GM08714 (cell line): ENCODE data around the gene A1CF.
"Not testable (repeated sequence)": the region's sequence is repeated elsewhere in the genome, so short reads cannot be mapped to it uniquely, and the experiment has no call there.

Experiments
- H3K4me3 ChIP-seq: fragments of 200-500 bp; sonication (Bioruptor generic); 2 replicates; pipeline ENCODE4 v1.5.1; 2014; ENCODE audit warnings: mild to moderate bottlenecking, low read length, inconsistent platforms
- ZNF274 ChIP-seq: IDR thresholded peaks from 2 replicates; pipeline ENCODE4 v1.6.1; 2012; ENCODE audit warnings: mild to moderate bottlenecking, low read depth, low read length

A1CF gene

DNA sequence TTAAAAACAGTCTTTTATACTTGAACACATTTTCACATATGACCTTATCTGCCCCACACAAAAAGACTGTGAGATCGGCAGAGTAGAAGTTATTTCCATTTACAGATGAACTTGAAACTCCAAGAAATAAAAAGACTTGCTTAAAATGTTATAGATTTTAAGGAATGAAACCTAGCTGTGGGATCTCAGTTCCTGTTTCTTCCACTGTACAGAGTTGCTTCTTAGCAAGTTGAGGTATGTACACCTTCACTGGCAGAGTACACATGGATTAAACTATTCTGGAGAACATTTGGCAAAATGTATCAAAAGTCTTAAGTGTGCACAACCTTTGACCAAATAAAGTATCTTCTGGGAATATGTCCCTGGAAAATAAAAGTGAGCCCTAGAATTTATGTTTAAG, 48.3 kb downstream of the A1CF start:
- H3K4me3 ChIP-seq: no peak overlapping the region
- TF ChIP-seq ZNF274: no peak

GRCh38 chr10:50832171-50832751, 53.2 kb downstream of the A1CF start:
- TF ChIP-seq ZNF274: no peak
- no peak overlapping the region for H3K4me3 ChIP-seq

GRCh38 chr10:50830066-50830465, 55.4 kb downstream of the A1CF start:
- H3K4me3 ChIP-seq: no peak overlapping the region
- TF ChIP-seq ZNF274: no peak

- no peak for TF ChIP-seq ZNF274
- H3K4me3 ChIP-seq: no peak overlapping the region
Measured at GRCh38 chr10:50824782-50825181, 60.6 kb downstream of the A1CF start.

DNA sequence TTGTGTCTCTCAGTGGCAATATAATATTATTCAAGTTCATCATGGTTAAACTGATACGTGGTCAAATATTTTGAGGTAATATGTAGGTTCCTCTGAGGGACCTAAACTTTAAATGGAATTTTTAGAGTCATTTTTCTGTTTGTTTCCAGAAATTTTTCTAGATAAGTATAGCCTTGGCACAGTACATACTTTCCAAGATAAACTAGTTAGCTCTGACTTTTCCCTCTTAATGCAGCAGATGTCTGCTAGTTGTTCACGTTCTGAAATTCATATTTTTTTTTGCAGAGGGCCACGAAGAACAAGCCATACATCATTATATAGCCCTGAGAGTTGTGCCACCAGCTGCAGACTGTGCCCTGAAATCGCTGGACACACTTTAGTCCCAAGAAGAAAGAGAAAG, 61.6 kb downstream of the A1CF start:
- no peak for TF ChIP-seq ZNF274
- no peak overlapping the region for H3K4me3 ChIP-seq

GRCh38 chr10:50809596-50809995, 75.8 kb downstream of the A1CF start:
- TF ChIP-seq ZNF274: no peak
- H3K4me3 ChIP-seq: no peak overlapping the region

DNA sequence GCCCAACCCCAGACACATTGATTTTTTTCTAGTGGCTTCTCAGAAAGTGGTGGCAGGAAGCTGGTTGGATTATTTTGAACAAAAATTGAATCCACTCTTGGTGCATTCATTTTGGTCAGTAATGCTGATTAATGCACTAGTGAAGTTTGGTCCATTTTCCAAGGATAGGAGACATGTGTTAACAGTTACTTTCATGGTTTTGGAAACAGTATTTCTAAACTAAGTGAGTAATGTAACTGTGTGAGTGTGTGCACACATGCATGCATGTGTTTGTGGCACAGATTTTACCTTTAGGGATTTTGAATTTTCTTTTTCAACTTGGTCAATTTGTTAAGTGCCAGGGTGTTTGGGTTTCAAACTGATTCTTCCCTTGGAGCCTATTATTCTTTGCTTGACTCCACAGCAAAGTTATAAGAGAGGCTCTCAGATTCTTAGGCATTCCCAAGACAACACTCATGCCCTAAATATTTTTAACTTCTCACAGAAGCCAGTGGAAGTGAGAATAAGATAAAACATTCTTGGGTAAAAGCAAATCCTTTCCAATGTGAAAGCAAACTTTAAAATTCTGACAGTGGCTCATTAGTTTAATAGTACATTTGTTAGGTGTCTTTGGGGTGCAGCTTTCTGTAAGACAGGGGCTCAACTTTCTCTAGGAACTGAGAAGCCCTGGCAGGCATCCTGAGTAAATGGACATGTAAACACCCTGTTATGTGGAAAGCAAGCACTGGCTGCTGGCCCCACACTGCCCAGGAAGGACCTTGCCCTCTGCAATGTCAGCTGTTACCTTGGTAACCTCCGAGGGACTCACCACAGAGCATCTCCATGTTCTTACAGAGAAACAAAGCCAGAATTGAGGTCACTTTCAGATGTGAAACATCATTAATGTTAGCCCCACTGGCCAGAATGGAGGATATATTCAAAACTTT, 77.3 kb downstream of the A1CF start:
- no peak for TF ChIP-seq ZNF274
- no peak overlapping the region for H3K4me3 ChIP-seq

DNA sequence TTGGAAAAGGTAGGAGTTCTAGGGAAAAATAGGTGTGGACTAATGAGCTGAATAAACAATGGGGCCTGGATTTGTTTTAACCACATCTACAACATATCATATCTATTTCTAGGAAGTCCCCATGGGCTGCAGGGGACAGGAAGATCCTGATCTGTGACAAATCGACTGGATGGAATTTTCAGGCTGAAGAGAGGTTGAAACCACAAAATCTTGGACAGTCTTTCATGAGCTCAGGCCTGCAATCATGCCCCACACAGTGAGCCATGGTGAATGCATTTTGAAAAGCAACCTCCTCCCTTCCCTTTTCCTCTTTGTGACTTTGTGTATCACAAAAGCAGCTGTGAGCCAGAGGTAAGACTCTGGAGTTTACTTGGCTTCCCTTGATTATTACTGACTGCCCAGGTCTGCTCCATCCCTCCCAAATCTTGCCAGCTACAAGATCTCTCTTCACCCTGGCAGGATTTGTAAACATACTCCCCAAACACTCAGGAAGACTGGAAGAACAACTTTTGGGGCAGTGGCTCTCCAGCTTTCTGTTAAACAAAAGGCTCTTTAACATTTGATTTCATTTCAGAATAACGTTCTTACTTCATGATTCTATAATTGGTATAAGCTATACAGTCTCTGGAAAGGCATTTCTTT, 79.3 kb downstream of the A1CF start:
- no peak for TF ChIP-seq ZNF274

GRCh38 chr10:50799595-50799994, 85.8 kb downstream of the A1CF start:
- TF ChIP-seq ZNF274: no peak

More for the DNA sequence above, 79.3 kb downstream of the A1CF start:
- no peak overlapping the region for H3K4me3 ChIP-seq

GRCh38 chr10:50798297-50798696, 87.1 kb downstream of the A1CF start:
- H3K4me3 ChIP-seq: no peak overlapping the region
- no peak for TF ChIP-seq ZNF274

More at GRCh38 chr10:50799595-50799994, 85.8 kb downstream of the A1CF start:
- no peak overlapping the region for H3K4me3 ChIP-seq

GRCh38 chr10:50796693-50797092, 88.7 kb downstream of the A1CF start:
- TF ChIP-seq ZNF274: no peak
- no peak overlapping the region for H3K4me3 ChIP-seq

- no peak overlapping the region for H3K4me3 ChIP-seq
- TF ChIP-seq ZNF274: no peak
Measured at GRCh38 chr10:50794490-50794889, 90.9 kb downstream of the A1CF start.

DNA sequence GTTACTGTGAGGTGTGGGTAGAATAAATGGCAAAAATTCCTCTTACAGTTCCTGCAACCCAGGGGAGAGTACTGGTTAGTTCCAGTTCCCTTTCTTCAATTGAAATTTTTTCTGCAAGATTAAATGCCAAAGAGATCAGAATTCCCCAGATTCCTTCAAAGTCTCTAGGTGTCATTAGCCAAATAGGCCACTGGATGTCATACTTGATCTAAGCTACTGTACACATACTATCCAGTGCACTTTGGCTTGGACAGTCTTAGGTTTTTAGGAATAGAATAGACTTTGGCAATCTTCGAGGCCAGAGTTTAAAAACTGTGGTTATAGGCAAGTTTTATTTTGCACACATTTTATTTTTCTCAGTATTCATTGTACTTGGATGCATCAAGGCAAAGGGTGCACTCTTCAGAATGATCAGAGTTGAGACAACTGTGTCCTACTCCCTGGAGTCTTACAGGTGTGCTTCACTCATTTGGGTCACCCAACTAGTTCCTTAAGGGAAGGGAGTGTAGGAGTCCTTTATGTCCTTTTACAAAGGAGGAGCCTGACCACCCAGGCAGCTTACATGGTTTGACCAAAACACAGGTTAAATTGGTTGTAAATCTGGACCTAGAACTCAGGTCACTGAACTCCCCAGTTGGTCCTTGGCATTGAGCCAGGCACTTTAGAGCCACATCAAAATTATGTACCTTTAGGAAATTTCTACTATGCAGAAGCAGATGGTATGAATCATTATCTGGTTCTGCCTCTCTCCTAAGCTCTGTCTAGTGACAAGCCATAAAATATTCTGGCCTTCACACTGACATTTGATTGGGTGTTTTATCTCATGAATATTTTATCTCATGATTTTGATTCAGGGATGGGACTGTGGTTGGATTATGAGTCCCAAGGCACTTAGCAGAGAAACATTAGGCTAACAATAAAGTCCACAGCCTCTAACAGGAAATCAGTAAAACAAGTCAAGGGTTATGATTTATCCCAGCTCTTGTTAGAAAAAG, 96.2 kb downstream of the A1CF start:
- TF ChIP-seq ZNF274: no peak
- no peak overlapping the region for H3K4me3 ChIP-seq

GRCh38 chr10:50787962-50788361, 97.5 kb downstream of the A1CF start:
- H3K4me3 ChIP-seq: not testable (repeated sequence)

GRCh38 chr10:50782017-50782416, 103.4 kb downstream of the A1CF start:
- not testable (repeated sequence) for H3K4me3 ChIP-seq

- H3K4me3 ChIP-seq: not testable (repeated sequence)
Measured at GRCh38 chr10:50780036-50780435, 105.4 kb downstream of the A1CF start.

DNA sequence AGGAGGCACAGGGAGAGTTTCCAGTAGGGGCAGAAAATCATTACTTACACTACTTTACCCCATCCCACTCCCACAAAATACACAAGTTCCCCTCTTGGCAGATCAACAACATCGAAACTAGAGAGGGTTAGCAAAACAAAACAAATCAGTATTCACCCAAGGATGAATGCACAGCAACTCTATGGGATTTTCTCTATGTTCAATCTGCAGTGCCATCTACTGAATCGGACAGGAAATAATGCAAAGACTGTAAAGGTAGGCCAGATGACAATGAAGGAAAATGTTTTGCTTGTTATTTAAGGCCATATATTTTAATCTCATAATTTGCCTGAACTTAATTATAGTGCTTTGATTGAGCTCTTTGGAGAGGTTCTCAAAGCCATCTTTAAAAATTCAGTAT, 110.6 kb downstream of the A1CF start:
- H3K4me3 ChIP-seq: not testable (repeated sequence)

DNA sequence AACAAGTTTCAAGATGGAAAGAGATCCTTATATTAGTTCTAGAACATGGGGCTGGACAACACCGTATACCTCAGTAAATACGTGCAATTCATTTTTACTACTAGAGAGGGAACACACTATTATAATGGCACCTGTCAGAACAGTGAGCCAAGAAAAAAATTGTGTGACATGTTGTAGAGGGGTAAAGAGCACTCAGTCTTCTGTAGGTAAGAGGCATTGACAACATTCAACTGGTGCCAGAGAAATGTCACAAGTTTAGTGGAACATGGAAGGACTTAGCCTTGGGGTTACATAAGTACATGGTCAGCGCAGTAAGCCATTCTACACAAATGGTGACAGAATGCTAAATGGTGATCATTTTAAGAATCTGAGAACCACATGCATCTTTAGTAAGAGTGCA, 113.4 kb downstream of the A1CF start:
- not testable (repeated sequence) for H3K4me3 ChIP-seq

- H3K4me3 ChIP-seq: not testable (repeated sequence)
Measured at GRCh38 chr10:50766774-50767513, 118.5 kb downstream of the A1CF start.
